ENCODE measurements around the gene CC2D1A.

GRCh38 chr19:13909430-13909829, 3.4 kb downstream of the CC2D1A start:
- TF ChIP-seq CTCF (conservative IDR thresholded peaks at IDR 0.05; ENCODE audit: low read length) (no peak), EZH2phosphoT487 (IDR thresholded peaks at IDR 0.05; ENCODE audit: borderline replicate concordance, low read depth, low read length) (no peak)

Measured in OCI-LY7 (cell line).